Neural cell (in vitro differentiated cells): ENCODE measurements around the gene KLF9. TPM values are rescaled to one million over a fixed set of nuclear protein-coding genes. Genes with fewer than 3 reads are reported as not detected.

Source experiments
- H2AFZ ChIP-seq: fragments of 200-600, 300-800 bp; sonication (generic), shearing (Covaris generic); 2 replicates; pipeline ENCODE4 v1.6.0; 2014; ENCODE audit warnings: low read depth, mild to moderate bottlenecking, antibody characterized with exemption, low read length, moderate library complexity
- H3F3A ChIP-seq: fragments of 200-600 bp; shearing (Covaris generic); 2 replicates; pipeline ENCODE4 v1.6.1; 2016; ENCODE audit warnings: mild to moderate bottlenecking, moderate library complexity, mixed read lengths, antibody characterized with exemption, low read length; ENCODE audit not compliant: insufficient read depth, poor library complexity, severe bottlenecking
- H3K27ac ChIP-seq: fragments of 200-600, 300-800 bp; sonication (generic), shearing (Covaris generic); 2 replicates; pipeline ENCODE4 v1.5.1; 2014; ENCODE audit warnings: mild to moderate bottlenecking, low read length, moderate library complexity
- H3K27me3 ChIP-seq: fragments of 300-800, 200-600 bp; sonication (generic), shearing (Covaris generic); 2 replicates; pipeline ENCODE4 v1.6.0; 2014; ENCODE audit warnings: mild to moderate bottlenecking, low read depth, low read length, moderate library complexity; ENCODE audit not compliant: insufficient read depth
- H3K36me3 ChIP-seq: fragments of 300-800, 200-600 bp; sonication (generic), shearing (Covaris generic); 2 replicates; pipeline ENCODE4 v1.5.1; 2014; ENCODE audit warnings: mild to moderate bottlenecking, antibody characterized with exemption, low read length, moderate library complexity; ENCODE audit not compliant: insufficient read depth
- H3K4me2 ChIP-seq: fragments of 300-800, 200-600 bp; sonication (generic), shearing (Covaris generic); 2 replicates; pipeline ENCODE4 v1.6.0; 2014; ENCODE audit warnings: mild to moderate bottlenecking, low read length
- H3K4me3 ChIP-seq: fragments of 300-800, 200-600 bp; sonication (generic), shearing (Covaris generic); 2 replicates; pipeline ENCODE4 v1.5.1; 2014; ENCODE audit warnings: mild to moderate bottlenecking, low read length, moderate library complexity
- H3K79me2 ChIP-seq: fragments of 200-600 bp; shearing (Covaris generic); replicated peaks from 2 replicates; pipeline ENCODE4 v1.6.0; 2014; ENCODE audit warnings: mild to moderate bottlenecking, low read length, moderate library complexity; ENCODE audit not compliant: insufficient read depth
- H3K9ac ChIP-seq: fragments of 300-800, 200-600 bp; sonication (generic), shearing (Covaris generic); 2 replicates; pipeline ENCODE4 v1.6.1; 2016; ENCODE audit warnings: mild to moderate bottlenecking, low read length, mixed read lengths
- H3K9me2 ChIP-seq: fragments of 200-600 bp; shearing (Covaris generic); 2 replicates; pipeline ENCODE4 v1.6.1; 2016; ENCODE audit warnings: mild to moderate bottlenecking, low read length, mixed read lengths; ENCODE audit not compliant: insufficient read depth
- H3K9me3 ChIP-seq: fragments of 200-600, 300-800 bp; sonication (generic), shearing (Covaris generic); 2 replicates; pipeline ENCODE4 v1.6.1; 2016; ENCODE audit warnings: mild to moderate bottlenecking, mixed run types, low read length, moderate library complexity, mixed read lengths
- H4K20me1 ChIP-seq: fragments of 200-600 bp; shearing (Covaris generic); 2 replicates; pipeline ENCODE4 v1.6.1; 2016; ENCODE audit warnings: mild to moderate bottlenecking, mixed run types; ENCODE audit not compliant: insufficient read depth
- EP300 ChIP-seq: fragments of 450-650 bp; conservative IDR thresholded peaks from 2 replicates; pipeline ENCODE4 v1.6.1; 2014; ENCODE audit warnings: antibody characterized with exemption, mild to moderate bottlenecking, moderate library complexity; ENCODE audit not compliant: poor library complexity, severe bottlenecking
- EZH2 ChIP-seq: fragments of 200-600, 300-800 bp; shearing (Covaris generic), sonication (generic); IDR thresholded peaks from 2 replicates; pipeline ENCODE4 v1.6.1; 2014; ENCODE audit warnings: antibody characterized with exemption, low read length, borderline replicate concordance, mild to moderate bottlenecking; ENCODE audit not compliant: insufficient read depth, poor library complexity, severe bottlenecking
- MXI1 ChIP-seq: fragments of 450-650 bp; conservative IDR thresholded peaks from 2 replicates; pipeline ENCODE4 v1.6.1; 2014; ENCODE audit warnings: antibody characterized with exemption, mild to moderate bottlenecking; ENCODE audit not compliant: poor library complexity, severe bottlenecking
- POLR2AphosphoS5 ChIP-seq: IDR thresholded peaks from 2 replicates; pipeline ENCODE4 v1.6.1; 2012
- RAD21 ChIP-seq: fragments of 450-650 bp; conservative IDR thresholded peaks from 2 replicates; pipeline ENCODE4 v1.6.1; 2014; ENCODE audit warnings: antibody characterized with exemption, mild to moderate bottlenecking, moderate library complexity
- SMC3 ChIP-seq: fragments of 450-650 bp; conservative IDR thresholded peaks from 2 replicates; pipeline ENCODE4 v1.6.1; 2014; ENCODE audit warnings: antibody characterized with exemption, mild to moderate bottlenecking, moderate library complexity; ENCODE audit not compliant: poor library complexity
- TAF1 ChIP-seq: IDR thresholded peaks from 2 replicates; pipeline ENCODE4 v1.6.1; 2012; ENCODE audit warnings: low read depth
- polyA plus RNA-seq: library from polyadenylated mRNA; depleted of rRNA; stranded (reverse); fragments of >200 nt; gene quantifications from 2 replicates; pipeline ENCODE4 v1.2.3, GENCODE V29; 2014
- TF ChIP-seq, protein P1 (sequence below): fragments of 450-650 bp; IDR thresholded peaks from 2 replicates; pipeline ENCODE4 v1.5.1; 2014; ENCODE audit warnings: antibody characterized with exemption, mild to moderate bottlenecking, moderate library complexity; ENCODE audit not compliant: poor library complexity, severe bottlenecking
- TF ChIP-seq, protein P2 (sequence below): IDR thresholded peaks from 2 replicates; pipeline ENCODE4 v1.6.1; 2012; ENCODE audit warnings: borderline replicate concordance

The KLF9 gene
- polyA plus RNA-seq, 1 donor from 2014 or later = 0.11 TPM

DNA sequence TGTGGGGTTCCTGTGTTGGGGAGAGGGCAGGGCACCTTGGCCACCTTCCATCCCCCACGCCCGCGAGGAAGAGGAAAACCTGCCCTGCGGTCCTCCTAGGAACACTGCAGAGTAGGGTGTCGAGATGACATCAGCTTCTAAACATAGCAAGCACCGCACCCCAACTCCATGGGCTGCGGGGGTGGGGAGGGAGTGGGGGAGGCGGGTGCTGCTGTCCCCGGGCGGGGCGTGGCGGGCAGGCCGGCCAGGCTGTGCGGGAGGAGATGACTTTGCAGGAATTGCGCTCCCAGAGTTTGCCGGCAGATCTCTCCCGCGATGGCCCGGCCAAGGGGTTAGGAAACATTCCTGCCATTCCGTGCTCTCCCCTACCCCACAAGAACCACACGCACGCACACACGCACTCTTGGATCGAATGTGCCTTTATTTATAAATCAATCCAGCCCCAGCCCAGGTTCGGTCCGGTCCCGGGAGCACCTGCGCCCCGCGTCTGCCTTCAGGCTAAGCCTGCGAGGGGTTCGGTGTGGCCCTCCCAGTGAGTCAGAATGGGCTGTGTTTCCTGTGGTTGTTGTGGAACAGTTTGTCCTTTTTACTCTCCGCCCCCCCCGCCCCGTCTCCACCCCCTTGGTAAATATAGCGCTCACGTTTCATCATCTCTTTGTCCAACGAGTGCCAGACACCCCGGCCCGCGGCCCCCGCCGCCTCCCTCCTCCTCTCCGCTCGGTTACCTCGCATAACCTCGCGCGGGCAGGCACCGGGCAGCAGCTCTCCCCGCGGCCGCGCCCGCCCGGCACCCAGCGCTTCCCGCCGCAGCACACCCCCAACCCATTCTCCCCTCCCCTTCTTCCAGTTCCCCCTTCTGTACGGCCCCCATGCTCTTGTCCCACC is 5.3 kb upstream of the KLF9 start:
- no peak overlapping the region for H3K27ac ChIP-seq
- H3K9me2 ChIP-seq = no peaks in the 10 kb centered on the region
- no peak overlapping the region for H2AFZ ChIP-seq
- no peaks in the 10 kb centered on the region for H3F3A ChIP-seq
- H3K79me2 ChIP-seq = no peaks in the 10 kb centered on the region
- TF ChIP-seq EP300 = no peak
- TF ChIP-seq EZH2 = peak; percentile 0
- no peak overlapping the region for H3K4me2 ChIP-seq
- H3K9me3 ChIP-seq = no peaks in the 10 kb centered on the region
- H4K20me1 ChIP-seq = no peaks in the 10 kb centered on the region
- H3K4me3 ChIP-seq = peak overlapping the region; percentile 61
- peaks cover 74% of the 10 kb centered on the region for H3K27me3 ChIP-seq
- no peaks in the 10 kb centered on the region for H3K36me3 ChIP-seq
- no peak overlapping the region for H3K9ac ChIP-seq

DNA sequence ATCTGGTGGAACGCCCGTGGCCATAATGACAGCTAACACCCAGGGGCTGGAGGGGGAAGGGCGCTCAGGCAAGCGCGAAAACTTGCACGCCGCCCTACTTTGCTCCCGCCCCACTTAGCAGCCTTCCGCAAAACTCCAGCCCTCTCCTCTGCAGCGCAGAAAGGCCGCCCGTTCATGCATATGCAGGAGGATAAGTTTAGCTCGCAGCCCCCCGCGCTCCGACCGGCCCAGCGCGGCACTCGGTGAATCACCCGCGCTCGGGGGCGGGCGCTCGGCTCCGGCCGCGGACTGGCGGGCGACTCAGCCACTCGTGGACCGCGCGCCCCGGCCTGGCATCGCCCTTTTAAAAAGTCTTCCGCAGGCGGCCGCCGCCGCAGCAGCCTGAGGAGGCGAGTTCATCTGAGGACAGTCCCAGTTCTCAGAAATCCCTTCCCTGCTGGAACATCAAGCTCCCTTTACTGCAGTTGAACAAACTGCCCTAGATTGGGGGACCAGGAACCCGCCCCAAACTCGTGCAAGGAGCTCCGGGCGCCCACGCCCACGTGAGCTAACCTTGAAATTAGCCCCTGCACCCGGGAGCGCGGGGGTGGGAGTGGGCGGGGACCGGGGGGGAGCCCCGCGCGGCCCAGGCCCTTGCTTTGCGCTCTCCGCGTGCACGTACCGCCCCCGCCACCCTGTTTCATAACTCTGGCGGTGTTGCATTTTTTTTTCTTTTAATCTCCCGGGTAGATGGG is 4.5 kb upstream of the KLF9 start:
- H2AFZ ChIP-seq = no peak overlapping the region
- H3K4me3 ChIP-seq = peak overlapping the region; percentile 61
- no peaks in the 10 kb centered on the region for H3K9me2 ChIP-seq
- TF ChIP-seq TAF1 = no peak
- TF ChIP-seq SMC3 = no peak
- TF ChIP-seq EP300 = no peak
- no peak for TF ChIP-seq POLR2AphosphoS5
- TF ChIP-seq EZH2 = no peak
- H3K36me3 ChIP-seq = no peaks in the 10 kb centered on the region
- H3F3A ChIP-seq = no peaks in the 10 kb centered on the region
- peaks cover 82% of the 10 kb centered on the region for H3K27me3 ChIP-seq
- no peak overlapping the region for H3K9ac ChIP-seq
- no peak overlapping the region for H3K27ac ChIP-seq
- H3K79me2 ChIP-seq = no peaks in the 10 kb centered on the region
- no peaks in the 10 kb centered on the region for H3K9me3 ChIP-seq
- H4K20me1 ChIP-seq = no peaks in the 10 kb centered on the region
- H3K4me2 ChIP-seq = peak overlapping the region; percentile 32

DNA sequence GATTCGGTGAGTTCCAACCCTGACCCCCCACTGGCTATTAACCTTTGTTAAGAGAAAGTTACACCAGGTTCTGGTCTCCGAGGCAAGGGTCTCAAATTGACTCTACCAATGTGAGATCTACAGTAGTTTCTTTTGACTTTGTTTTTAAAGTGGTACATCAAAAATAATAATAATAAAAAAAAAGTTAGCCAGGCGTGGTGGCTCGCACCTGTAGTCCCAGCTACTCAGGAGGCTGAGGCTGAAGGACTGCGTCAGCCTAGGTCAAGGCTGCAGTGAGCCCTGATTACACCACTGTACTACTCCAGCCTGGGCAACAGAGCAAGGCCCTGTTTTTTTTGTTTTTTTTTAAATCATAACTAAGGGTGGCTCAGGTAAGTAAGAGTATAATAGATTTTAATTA is 1.0 kb upstream of the KLF9 start:
- H3K4me3 ChIP-seq = no peak overlapping the region
- TF ChIP-seq POLR2AphosphoS5 (no peak), TAF1 (no peak), RAD21 (no peak), EP300 (no peak), SMC3 (no peak), MXI1 (no peak), EZH2 (no peak)
- TF ChIP-seq, protein P1, sequence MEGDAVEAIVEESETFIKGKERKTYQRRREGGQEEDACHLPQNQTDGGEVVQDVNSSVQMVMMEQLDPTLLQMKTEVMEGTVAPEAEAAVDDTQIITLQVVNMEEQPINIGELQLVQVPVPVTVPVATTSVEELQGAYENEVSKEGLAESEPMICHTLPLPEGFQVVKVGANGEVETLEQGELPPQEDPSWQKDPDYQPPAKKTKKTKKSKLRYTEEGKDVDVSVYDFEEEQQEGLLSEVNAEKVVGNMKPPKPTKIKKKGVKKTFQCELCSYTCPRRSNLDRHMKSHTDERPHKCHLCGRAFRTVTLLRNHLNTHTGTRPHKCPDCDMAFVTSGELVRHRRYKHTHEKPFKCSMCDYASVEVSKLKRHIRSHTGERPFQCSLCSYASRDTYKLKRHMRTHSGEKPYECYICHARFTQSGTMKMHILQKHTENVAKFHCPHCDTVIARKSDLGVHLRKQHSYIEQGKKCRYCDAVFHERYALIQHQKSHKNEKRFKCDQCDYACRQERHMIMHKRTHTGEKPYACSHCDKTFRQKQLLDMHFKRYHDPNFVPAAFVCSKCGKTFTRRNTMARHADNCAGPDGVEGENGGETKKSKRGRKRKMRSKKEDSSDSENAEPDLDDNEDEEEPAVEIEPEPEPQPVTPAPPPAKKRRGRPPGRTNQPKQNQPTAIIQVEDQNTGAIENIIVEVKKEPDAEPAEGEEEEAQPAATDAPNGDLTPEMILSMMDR = no peak
- TF ChIP-seq, protein P2, sequence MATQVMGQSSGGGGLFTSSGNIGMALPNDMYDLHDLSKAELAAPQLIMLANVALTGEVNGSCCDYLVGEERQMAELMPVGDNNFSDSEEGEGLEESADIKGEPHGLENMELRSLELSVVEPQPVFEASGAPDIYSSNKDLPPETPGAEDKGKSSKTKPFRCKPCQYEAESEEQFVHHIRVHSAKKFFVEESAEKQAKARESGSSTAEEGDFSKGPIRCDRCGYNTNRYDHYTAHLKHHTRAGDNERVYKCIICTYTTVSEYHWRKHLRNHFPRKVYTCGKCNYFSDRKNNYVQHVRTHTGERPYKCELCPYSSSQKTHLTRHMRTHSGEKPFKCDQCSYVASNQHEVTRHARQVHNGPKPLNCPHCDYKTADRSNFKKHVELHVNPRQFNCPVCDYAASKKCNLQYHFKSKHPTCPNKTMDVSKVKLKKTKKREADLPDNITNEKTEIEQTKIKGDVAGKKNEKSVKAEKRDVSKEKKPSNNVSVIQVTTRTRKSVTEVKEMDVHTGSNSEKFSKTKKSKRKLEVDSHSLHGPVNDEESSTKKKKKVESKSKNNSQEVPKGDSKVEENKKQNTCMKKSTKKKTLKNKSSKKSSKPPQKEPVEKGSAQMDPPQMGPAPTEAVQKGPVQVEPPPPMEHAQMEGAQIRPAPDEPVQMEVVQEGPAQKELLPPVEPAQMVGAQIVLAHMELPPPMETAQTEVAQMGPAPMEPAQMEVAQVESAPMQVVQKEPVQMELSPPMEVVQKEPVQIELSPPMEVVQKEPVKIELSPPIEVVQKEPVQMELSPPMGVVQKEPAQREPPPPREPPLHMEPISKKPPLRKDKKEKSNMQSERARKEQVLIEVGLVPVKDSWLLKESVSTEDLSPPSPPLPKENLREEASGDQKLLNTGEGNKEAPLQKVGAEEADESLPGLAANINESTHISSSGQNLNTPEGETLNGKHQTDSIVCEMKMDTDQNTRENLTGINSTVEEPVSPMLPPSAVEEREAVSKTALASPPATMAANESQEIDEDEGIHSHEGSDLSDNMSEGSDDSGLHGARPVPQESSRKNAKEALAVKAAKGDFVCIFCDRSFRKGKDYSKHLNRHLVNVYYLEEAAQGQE = no peak
- H3K27ac ChIP-seq = no peak overlapping the region
- H2AFZ ChIP-seq = no peak overlapping the region
- no peaks in the 10 kb centered on the region for H4K20me1 ChIP-seq
- H3K79me2 ChIP-seq = no peaks in the 10 kb centered on the region
- H3K9me3 ChIP-seq = no peaks in the 10 kb centered on the region
- no peaks in the 10 kb centered on the region for H3K9me2 ChIP-seq
- no peaks in the 10 kb centered on the region for H3F3A ChIP-seq
- no peak overlapping the region for H3K9ac ChIP-seq
- no peak overlapping the region for H3K4me2 ChIP-seq
- H3K36me3 ChIP-seq = no peaks in the 10 kb centered on the region
- H3K27me3 ChIP-seq = peaks cover 100% of the 10 kb centered on the region
